GM19372 (cell line): ENCODE results near the gene CARD11.
"Not testable (repeated sequence)": the region's sequence is repeated elsewhere in the genome, so short reads cannot be mapped to it uniquely, and the experiment has no call there.

ENCODE experiments used
- ATAC-seq: cut with Tn5 transposase; IDR thresholded peaks from one replicate; pipeline ENCODE4 v1.9.1; 2021; ENCODE audit warnings: mild to moderate bottlenecking, low read depth, moderate library complexity; ENCODE audit not compliant: unreplicated experiment

Gene CARD11

GRCh38 chr7:3027005-3027845 lies 16.4 kb downstream of the CARD11 start:
- no peak for ATAC-seq

GRCh38 chr7:3025616-3026015 lies 18.1 kb downstream of the CARD11 start:
- no peak for ATAC-seq

GRCh38 chr7:3021825-3022224 lies 21.8 kb downstream of the CARD11 start:
- ATAC-seq: no peak

- ATAC-seq: not testable (repeated sequence)
Observed at GRCh38 chr7:3021224-3021623, 22.4 kb downstream of the CARD11 start.

- ATAC-seq: no peak
Observed at GRCh38 chr7:3020416-3020815, 23.3 kb downstream of the CARD11 start.

GRCh38 chr7:3019801-3020200 lies 23.9 kb downstream of the CARD11 start:
- no peak for ATAC-seq

DNA sequence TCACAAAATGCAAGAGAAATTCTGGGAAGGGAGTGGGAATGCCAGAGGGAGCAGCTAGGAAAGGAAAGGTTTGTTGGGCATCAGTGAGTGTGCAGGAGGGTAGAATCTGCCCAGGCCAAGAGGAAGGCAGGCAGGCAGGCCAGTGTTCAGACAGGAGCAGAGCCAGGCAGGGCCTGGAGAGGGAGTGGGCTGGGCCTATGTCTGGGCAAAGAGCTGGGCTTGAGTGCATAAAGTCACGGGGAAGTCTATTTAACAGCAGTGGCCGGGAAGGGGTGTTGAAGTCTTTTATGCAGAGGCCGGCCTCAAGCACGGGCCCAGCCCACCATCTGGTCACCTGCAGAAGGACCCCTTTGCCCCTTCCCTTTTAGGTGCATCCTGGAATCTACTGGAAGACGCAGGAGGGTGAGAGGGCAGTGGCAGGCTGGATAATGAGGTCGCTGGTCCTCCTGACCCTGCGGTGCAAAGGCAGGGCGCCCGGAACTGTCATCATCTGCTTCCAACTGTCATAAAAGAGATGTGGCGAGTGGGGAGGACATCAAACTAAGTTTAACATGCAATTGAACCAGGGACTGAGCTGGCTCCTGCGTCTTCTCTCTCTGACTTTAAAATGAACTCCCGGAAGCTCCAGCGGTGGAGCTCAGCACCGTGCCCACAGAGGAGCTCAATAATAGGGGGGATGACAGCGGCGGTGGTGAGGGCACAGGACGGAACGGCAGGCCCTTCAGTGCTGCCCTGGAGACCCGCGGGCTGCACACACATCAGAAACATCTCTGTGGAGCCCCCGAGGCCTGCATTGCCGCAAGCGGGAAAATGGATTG lies 29.5 kb downstream of the CARD11 start:
- ATAC-seq: no peak

GRCh38 chr7:3011211-3011852 lies 32.3 kb downstream of the CARD11 start:
- ATAC-seq: no peak

DNA sequence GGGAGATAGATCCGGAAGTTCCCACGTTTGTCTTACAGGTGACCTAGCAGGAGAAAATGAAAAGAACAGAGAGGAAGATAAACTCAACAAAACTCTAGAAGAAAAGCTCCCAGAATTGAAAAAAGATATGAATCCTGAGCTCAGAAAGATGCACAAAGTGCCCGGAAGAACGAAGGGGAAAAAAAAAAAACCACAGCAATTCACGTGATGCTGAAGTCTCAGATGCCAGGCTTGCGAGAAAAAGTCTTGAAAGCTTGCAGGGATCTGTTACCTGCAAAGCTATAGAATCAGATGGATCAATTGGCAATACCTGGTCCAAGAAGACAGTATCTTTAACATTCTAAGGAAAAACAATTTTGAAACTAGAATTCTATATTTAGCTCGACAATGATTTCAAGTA lies 33.5 kb downstream of the CARD11 start:
- no peak for ATAC-seq

DNA sequence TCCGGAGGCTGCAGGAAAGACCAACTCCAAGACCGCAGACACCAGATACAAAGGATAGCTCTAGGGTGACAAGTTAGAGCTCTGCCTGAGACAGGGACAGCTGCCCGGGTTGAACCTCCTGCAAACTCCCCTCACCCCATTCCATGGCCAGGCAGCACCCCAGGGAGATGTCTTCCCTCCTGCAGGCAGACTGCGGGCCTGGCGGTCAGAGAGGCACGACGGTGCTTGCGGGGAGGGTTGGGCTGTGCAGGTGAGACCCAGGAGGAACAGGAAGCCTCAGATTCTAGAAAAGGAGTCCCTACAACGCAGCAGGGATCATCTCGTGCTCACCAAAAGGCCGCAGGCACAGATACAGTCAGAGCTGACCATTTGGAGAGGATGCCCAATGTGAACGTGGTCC lies 34.6 kb downstream of the CARD11 start:
- no peak for ATAC-seq

DNA sequence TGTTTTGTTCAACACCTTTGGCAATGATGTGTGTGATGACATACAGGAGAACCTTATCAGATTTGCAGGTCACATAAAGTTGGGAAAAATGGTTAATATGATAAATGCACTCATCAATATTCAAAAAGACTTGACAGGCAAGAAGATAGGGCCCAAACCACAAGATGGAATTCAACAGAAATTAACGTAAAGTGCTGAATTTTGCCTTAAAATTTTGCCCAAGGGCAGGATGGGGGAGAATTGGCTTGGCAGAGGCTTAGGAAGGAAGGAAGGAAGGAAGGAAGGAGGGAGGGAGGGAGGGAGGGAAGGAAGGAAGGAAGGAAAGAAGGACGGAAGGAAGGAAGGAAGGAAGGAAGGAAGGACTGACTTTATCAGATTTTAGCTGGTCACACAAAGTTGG lies 35.3 kb downstream of the CARD11 start:
- ATAC-seq: no peak

DNA sequence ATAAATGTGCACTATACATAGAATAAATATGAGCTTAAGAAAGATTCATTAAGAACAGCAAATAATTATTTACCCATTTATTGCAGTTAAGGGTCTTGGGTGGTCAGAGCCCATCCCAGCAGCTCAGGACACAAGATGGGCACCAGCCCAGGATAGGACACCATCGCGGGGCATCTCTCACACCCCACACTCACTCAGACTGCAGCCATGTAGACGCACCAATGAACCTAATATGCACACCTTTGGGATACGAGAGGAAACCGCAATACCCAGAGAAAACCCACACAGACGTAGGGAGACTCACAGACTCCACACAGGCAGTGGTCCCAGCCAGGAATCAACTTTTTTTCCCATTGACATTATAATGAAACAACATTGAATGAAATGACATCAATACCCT lies 36.0 kb downstream of the CARD11 start:
- no peak for ATAC-seq

- no peak for ATAC-seq
Observed at GRCh38 chr7:3005257-3005656, 38.4 kb downstream of the CARD11 start.

- ATAC-seq: no peak
Observed at GRCh38 chr7:3003936-3004335, 39.7 kb downstream of the CARD11 start.

DNA sequence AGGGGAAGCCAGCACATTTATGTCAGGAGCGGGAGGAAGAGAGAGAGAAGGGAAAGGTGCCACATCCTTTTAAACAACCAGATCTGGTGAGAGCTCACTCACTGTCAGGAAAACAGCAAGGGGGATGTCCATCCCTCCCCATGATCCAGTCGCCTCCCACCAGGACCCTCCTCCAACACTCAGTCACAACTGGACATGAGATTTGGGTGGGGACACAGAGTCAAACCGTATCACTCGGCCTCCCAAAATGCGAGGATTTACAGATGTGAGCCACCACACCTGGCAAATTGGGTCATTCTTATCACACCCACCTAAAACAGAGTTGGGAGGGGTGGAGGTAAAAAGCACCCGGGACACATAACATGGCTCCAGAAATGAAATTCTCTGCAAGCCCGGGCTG lies 41.0 kb downstream of the CARD11 start:
- no peak for ATAC-seq

GRCh38 chr7:3000566-3000965 lies 43.1 kb downstream of the CARD11 start:
- ATAC-seq: no peak

DNA sequence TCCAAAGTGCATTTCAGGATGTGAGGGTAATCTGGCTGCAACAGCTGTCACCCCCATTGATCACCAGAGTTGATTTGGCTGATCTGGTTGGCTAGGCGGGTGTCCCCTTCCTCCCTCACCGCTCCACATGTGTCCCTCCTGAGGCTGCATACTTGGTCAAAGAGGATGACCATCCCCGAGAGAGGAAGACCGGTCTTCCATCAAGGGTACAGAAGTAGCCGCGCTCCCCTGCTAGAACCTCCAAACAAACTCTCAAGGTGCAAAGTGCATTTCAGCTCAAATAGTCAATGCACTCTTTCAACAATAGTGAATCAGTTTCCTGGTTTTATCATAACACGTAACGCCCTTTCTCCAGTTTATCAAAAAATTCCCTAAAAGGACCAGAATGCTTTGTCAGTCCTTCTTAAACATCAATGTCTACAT lies 44.6 kb downstream of the CARD11 start:
- no peak for ATAC-seq

DNA sequence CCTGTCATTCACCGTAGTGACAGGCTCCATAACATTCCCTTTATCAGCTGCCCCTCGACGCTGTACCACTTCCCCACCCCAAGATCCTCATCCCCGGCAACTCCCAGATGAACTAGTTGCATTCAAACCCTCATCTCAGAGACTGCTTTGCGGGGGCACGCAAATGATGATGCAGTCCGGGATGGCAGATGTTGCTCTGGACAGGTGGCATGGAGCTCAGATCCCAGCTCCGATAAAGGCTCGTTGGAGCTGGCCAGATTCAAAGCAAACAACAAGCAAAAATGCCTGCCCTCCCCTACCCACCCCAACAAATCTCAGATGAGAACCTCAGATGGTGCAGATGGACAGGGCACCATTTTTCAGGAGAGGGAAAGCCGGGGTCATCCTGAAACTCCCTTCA lies 46.7 kb downstream of the CARD11 start:
- ATAC-seq: no peak

DNA sequence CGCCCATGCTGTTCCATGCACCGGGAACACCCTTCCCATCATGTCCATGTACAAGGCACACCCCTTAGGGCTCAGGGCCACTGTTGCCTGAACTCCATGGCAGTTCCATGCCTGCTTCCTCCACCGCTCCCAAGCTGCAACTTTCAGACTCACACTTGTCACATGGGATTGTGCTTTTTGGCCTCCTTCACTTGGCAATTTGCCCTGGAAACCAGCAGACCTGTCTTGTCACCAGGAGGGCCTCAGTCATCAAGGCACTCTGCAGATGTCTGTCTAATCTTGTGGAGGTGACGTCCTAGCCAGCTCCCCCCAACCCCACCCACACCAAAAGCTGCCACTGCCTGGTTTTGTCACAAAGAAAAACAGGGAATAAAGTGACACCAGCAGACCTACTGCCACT lies 47.5 kb downstream of the CARD11 start:
- ATAC-seq: no peak

DNA sequence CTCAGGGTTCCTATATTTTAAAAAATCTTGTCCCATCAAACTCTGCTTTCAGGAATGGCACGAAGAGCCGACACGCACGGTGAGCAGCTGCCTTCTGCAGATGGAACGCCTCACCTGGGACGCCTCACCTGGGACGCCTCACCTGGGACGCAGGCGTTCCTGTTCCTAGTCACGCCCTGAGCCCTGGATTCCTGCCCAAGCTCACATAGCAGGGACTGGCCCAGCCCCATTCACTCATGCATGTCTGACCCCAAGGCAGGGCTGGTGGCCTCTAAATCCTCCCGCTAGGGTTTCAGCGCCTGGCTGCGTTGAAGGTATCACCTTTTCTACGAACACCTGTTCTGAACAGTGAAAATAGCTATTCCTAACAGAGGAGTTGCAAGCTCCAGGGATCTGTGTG lies 49.8 kb downstream of the CARD11 start:
- ATAC-seq: no peak

DNA sequence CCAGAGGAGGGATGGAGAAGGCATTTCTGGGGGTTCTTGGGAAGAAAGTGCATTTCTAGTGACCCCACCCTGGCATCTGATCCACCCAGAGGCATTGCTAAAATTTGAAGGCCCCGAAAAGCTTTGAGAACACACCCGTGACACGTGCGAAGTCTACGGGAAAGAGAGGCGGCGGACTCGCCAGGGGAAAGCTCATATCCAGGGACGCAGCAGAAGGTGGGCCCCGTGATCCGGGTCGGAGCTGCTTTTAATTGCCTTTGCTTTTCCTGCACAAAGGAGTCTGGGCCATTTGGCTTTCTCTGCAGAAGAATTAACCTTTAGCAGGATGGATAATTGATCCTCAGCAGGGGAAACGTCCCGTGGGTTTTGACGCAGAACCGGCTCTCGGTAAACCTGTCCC lies 50.3 kb downstream of the CARD11 start:
- ATAC-seq: no peak
